Measurements from ENCODE around the gene CAST. TPM values are rescaled to one million over a fixed set of nuclear protein-coding genes. Genes with fewer than 3 reads are reported as not detected.
A peak's percentile ranks its signal among the peaks of the same experiment; 100 is the strongest.

Gene CAST
- total and polyA plus RNA-seq, 10 donors, result 30.0 to 233 (median 185) TPM

DNA sequence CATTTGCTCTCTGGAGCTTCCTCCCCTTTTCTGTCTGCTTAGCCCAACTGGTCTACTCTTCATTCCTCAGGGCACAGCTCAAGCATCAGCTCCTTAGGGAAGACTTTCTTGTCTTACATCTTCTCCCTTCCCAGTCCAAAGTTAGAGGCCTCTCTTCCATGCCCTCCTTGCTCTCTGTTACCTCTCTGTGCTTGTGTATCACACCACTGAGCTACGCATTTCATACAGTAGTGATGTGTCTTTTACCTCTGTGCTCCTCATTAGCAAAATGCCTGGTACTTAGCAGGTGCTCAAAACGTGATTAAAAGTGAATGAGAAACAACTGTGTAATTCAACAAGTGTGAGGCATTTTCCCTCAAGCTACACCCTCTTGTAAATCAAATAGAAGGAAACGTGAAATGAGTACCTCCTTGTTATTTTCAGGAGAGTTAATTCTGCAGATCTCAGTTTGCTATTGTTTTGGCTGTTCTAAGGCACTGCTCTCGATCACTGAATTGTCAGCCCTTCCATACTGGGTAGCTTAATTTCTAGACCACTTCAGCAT lies 106.6 kb downstream of the CAST start:
- no peak overlapping the region for H3K4me3 ChIP-seq
- 86 to 90% (median 87%) methylated on average over 4 of the region's 4 CpGs for WGBS, 5 donors
- peaks cover 5 to 100% (median 89%) of the 10 kb centered on the region in 6 donors for H3K36me3 ChIP-seq
- no peaks in the 10 kb centered on the region for H3K27me3 ChIP-seq (replicated peaks in 1 of 7)
- H3K9me3 ChIP-seq, result no peaks in the 10 kb centered on the region
- no peak for TF ChIP-seq POLR2A (IDR thresholded peaks at IDR 0.05)
- TF ChIP-seq, protein P1, sequence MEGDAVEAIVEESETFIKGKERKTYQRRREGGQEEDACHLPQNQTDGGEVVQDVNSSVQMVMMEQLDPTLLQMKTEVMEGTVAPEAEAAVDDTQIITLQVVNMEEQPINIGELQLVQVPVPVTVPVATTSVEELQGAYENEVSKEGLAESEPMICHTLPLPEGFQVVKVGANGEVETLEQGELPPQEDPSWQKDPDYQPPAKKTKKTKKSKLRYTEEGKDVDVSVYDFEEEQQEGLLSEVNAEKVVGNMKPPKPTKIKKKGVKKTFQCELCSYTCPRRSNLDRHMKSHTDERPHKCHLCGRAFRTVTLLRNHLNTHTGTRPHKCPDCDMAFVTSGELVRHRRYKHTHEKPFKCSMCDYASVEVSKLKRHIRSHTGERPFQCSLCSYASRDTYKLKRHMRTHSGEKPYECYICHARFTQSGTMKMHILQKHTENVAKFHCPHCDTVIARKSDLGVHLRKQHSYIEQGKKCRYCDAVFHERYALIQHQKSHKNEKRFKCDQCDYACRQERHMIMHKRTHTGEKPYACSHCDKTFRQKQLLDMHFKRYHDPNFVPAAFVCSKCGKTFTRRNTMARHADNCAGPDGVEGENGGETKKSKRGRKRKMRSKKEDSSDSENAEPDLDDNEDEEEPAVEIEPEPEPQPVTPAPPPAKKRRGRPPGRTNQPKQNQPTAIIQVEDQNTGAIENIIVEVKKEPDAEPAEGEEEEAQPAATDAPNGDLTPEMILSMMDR (IDR thresholded peaks at IDR 0.05 in 8 of 11, conservative IDR thresholded peaks at IDR 0.05 in 3 of 11), result no peak
- no peak for TF ChIP-seq POLR2AphosphoS5 (IDR thresholded peaks at IDR 0.05)
- intact Hi-C loops (cut with DNase I; ENCODE audit: low total_unique reads), result no loop called here
- peak overlapping the region in 1 of 8 donors; percentile 2 for H3K27ac ChIP-seq
- peaks cover 0 to 10% (median 0%) of the 10 kb centered on the region in 6 donors for H3K4me1 ChIP-seq
- DNase-seq, result no peak

DNA sequence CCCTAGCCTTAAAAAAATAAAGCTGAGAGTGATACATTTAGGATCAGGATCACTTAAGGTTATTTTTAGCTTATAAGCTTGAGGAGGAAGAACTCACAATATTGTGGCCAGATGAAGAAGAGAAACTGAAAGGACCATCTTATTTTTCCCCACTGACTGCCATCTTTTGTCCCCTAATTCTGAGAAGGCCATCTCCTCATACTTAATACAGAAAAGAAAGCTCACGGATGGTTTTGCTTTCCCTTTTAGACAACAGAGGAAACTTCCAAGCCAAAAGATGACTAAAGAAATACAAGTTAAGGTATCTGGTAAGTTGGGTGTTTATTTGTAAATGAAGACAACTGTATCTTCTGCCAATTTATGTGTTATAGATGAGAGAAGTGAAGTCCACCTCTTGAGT lies 109.2 kb downstream of the CAST start:
- Histone ChIP-seq H3K4me3 (no peak overlapping the region), H3K4me1 (peaks cover 0 to 10% (median 0%) of the 10 kb centered on the region in 6 donors), H3K27ac (peak overlapping the region in 6 of 8 donors; percentile 13 to 67 (median 44)), H3K27me3 (replicated peaks in 1 of 7) (no peaks in the 10 kb centered on the region), H3K36me3 (peaks cover 3 to 100% (median 91%) of the 10 kb centered on the region in 6 donors), H3K9me3 (no peaks in the 10 kb centered on the region)
- intact Hi-C loops (cut with DNase I; ENCODE audit: low total_unique reads), result loop anchor here (10.0 kb wide), 1 partner anchor 133 kb away; no protein-coding TSS in a partner anchor
- WGBS, 5 donors, result 58 to 74% (median 60%) methylated on average over 1 of the region's 1 CpG
- TF ChIP-seq POLR2AphosphoS5 (IDR thresholded peaks at IDR 0.05), result no peak
- no peak for TF ChIP-seq POLR2A (IDR thresholded peaks at IDR 0.05)
- TF ChIP-seq, protein P1 (IDR thresholded peaks at IDR 0.05 in 8 of 11, conservative IDR thresholded peaks at IDR 0.05 in 3 of 11), result no peak
- DNase-seq, result no peak

DNA sequence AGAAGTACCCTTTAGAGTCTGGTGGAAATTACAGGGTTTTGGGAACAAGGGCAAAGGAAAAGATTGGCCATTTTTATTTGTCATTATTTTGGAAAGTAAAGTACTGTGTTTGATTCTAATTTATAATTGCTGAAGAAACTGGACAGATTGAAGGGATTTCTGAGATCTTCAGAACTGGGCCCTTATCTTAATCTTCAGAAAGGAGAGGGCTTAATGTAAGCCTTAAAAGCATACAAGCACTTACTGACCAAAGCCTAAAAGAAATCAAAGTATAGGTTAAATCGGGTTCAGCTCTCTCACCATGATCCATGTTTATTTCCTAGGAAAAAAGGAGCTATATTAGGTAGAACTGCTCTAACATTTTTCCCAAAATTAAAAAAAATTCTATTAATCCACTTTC lies 109.9 kb downstream of the CAST start:
- peak overlapping the region in 6 of 8 donors; percentile 13 to 67 (median 44) for H3K27ac ChIP-seq
- peaks cover 3 to 100% (median 91%) of the 10 kb centered on the region in 6 donors for H3K36me3 ChIP-seq
- H3K9me3 ChIP-seq, result no peaks in the 10 kb centered on the region
- H3K4me1 ChIP-seq, result peaks cover 0 to 10% (median 0%) of the 10 kb centered on the region in 6 donors
- no peak for DNase-seq
- no peak for TF ChIP-seq POLR2AphosphoS5 (IDR thresholded peaks at IDR 0.05)
- TF ChIP-seq, protein P1 (IDR thresholded peaks at IDR 0.05 in 8 of 11, conservative IDR thresholded peaks at IDR 0.05 in 3 of 11), result no peak
- no peak for TF ChIP-seq POLR2A (IDR thresholded peaks at IDR 0.05)
- no peak overlapping the region for H3K4me3 ChIP-seq
- WGBS, 5 donors, result 83 to 100% (median 94%) methylated on average over 1 of the region's 1 CpG
- H3K27me3 ChIP-seq (replicated peaks in 1 of 7), result no peaks in the 10 kb centered on the region
- intact Hi-C loops (cut with DNase I; ENCODE audit: low total_unique reads), result loop anchor here (10.0 kb wide), 1 partner anchor 133 kb away; no protein-coding TSS in a partner anchor

DNA sequence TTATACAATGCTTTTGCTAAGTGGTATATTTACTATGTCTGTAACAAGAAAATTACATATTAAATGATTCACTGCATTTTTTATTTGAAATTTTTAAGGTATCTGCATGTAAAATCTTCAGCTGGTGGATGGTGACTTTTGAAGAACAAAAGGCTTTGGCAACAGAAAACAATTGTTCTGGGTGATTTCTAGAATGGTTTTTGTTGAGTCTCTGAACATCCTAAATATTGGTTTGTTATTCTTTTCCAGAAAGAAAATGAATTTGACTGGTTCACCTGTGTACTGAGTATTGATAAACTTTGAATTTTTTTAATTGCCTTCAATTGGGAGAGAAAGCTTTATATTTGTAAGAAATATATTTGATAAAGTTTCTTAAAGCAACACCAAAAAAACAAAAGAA lies 110.4 kb downstream of the CAST start:
- Histone ChIP-seq H3K36me3 (peaks cover 3 to 100% (median 90%) of the 10 kb centered on the region in 6 donors), H3K27me3 (replicated peaks in 1 of 7) (no peaks in the 10 kb centered on the region), H3K4me3 (no peak overlapping the region), H3K9me3 (no peaks in the 10 kb centered on the region), H3K27ac (peak overlapping the region in 3 of 8 donors; percentile 13 to 67 (median 52)), H3K4me1 (peaks cover 0 to 10% (median 0%) of the 10 kb centered on the region in 6 donors)
- DNase-seq, result no peak
- intact Hi-C loops (cut with DNase I; ENCODE audit: low total_unique reads), result loop anchor here (10.0 kb wide), 1 partner anchor 132 kb away; no protein-coding TSS in a partner anchor
- no peak for TF ChIP-seq POLR2A (IDR thresholded peaks at IDR 0.05)
- TF ChIP-seq, protein P1 (IDR thresholded peaks at IDR 0.05 in 8 of 11, conservative IDR thresholded peaks at IDR 0.05 in 3 of 11), result no peak
- TF ChIP-seq POLR2AphosphoS5 (IDR thresholded peaks at IDR 0.05), result no peak

Data from spleen (tissue), 11 donors.